Stimulated activated CD4-positive, alpha-beta T cell treated with anti-CD3 and anti-CD28 coated beads, Interleukin-15, amount 100 ng/mL, for 48 hours (primary cell): ENCODE data around the gene CPED1.

ENCODE experiments used
- DNase-seq, 2 donors: peaks; one replicate each; pipeline ENCODE4 v3.0.0-alpha.2; 2020; ENCODE audit warnings: low read depth in 2 of 2

CPED1 gene

DNA sequence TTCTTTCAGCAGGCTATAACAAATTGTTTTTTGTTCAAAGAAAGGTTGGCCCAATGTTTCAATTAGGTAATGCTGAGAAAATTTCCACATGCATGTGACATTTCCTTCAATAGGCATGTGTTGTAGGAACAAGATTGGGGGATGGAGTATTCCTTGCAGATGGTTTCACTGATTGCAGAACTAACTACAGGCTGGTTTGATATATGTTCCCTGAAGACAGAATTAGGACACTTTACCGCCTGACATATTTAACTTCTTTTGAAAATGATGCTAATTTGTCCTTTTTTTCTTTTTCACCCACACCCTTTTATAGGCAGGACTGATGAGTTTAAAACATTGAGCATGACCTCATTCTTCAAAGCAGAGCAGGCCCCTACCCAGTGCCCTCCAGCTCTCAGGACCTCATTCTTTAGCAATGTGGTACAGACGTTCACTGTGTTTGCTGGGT lies 163.3 kb downstream of the CPED1 start:
- no peak for DNase-seq

DNA sequence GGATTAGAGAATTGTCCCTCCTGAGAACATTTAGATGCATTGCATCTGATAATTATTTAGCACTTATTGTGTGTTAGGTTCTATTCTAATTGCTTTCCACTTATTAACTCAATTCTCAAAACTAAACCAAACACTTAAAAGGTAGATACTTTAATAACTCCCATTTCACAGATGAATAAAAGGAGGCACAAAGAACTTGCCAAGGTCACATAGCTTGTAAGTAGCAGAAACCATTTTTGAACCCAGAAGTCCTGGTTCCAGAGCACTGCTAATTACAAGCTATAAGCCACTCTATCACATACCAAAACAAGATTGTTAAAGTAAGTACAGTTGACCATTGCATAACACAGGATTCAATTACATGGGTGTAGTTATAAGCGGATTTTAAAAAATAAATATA lies 164.9 kb downstream of the CPED1 start:
- DNase-seq, result no peak

DNA sequence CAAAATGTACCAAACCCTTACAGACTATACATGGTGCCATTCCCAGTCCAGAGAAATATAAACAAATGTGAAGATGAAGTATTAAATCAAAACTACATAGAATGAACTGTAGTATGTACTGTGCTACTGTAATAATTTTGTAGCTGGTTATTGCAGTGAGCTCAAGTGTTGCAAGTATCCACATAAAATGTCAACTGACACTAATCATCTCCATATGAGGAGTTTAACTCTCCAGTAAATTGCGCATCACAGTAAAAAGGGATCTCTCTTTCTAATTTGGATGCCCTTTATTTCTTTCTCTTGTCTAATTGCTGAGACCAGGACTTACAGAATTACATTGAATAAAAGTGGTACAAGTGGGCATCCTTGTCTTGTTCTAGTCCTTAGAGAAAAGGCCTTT lies 165.5 kb downstream of the CPED1 start:
- DNase-seq, result no peak

DNA sequence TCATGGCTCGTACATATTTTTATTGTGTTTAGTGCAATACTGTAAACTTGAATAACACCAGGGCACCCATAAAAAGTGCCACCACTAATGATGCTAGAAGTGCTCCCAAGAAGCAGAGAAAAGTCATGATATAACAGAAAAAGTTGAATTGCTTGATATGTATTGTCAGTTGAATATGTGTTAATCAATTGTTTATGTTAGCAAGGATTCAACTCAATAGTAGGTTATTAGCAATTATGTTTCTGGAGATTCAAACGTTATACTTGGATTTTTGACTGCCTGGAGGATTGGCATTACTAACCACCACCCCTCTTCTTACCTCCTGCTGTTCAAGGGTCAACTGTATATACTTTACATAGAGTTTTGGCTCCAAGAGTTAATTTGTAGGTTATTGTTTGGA lies 168.3 kb downstream of the CPED1 start:
- DNase-seq, result no peak

DNA sequence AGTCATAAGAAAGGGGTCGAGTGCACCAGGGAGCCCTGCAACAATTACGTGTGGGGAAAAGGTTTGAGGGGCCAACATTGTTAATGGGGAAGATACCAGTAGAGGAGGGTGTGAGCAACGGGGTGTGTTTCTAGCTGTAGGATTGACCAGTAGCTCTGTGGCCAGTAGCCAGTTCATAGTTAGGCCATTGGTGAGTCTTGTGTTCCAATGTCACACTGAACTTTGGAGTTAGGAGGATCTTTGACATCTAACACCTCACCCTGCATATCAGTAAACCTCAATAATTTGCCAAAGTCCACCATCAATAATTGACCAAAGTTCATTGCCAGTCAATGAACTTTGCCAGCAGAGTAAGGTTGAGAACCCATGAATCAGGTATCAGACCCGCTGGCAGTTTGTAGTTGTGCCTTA lies 168.8 kb downstream of the CPED1 start:
- DNase-seq, result no peak

DNA sequence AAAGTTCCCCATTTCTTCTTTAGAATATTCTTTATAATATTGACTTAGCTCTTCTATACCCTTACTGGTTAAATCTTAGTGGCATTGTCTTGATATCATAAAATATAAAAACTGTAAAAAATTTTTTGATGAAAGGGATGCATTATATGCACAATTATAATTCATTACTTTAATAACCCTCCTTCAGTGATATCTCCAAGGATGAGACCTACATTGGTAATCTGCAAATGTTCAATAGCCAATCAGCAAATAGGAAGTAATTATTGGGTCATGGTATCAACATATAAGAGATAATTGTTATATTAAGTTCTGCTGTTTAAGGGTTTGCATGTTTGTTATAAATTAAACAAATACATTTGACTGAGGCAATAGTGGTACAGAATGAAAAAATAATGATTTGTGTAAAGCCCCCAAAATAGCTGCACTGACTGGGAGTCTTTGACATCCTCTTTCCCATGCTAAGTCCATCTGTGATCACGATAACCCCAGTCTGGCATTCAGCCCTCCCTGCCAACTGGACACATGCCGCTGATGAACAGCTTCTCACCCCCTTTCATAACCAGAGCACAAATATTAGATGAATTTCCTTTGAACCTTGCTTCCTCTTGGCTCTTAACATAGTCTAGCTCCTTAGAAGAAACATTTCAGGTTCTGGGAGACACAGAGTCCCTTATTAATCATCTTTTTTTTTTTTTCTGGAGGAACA lies 169.5 kb downstream of the CPED1 start:
- DNase-seq, result no peak

DNA sequence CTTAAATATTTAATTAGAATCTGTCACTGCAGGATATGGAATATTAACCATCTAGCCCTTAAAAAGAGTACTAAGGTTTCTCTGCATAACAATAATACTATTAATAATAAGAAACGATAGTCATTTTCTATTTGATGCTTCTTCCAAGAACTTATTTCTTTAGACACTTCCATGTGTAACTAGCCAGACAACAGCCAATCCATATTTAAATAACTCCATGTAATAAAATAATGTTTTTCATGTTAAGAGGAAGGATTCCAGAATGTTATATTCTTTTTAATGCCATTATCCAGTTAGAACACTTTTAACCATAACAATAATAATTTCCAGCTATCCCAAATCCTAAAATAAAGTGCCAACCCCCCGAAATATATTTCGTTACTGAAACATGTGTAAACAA lies 170.2 kb downstream of the CPED1 start:
- no peak for DNase-seq

DNA sequence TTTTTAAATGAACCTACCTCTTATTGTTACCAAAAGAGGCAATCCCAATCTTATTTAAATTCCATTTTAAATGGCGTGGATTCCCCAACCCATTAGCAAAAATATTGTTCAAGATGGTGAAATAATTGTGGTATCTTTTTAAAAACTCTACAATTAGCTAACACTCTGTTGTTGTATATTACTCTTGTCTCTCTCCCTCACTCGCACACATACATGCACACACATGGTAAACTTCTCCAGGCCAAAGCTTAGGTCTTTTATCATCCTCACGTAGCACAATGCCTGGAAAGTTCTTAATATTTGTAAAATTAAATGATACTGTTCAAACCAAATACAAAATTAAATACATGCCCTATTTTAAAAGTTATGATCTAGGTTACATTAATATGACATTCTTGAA lies 171.0 kb downstream of the CPED1 start:
- no peak for DNase-seq

DNA sequence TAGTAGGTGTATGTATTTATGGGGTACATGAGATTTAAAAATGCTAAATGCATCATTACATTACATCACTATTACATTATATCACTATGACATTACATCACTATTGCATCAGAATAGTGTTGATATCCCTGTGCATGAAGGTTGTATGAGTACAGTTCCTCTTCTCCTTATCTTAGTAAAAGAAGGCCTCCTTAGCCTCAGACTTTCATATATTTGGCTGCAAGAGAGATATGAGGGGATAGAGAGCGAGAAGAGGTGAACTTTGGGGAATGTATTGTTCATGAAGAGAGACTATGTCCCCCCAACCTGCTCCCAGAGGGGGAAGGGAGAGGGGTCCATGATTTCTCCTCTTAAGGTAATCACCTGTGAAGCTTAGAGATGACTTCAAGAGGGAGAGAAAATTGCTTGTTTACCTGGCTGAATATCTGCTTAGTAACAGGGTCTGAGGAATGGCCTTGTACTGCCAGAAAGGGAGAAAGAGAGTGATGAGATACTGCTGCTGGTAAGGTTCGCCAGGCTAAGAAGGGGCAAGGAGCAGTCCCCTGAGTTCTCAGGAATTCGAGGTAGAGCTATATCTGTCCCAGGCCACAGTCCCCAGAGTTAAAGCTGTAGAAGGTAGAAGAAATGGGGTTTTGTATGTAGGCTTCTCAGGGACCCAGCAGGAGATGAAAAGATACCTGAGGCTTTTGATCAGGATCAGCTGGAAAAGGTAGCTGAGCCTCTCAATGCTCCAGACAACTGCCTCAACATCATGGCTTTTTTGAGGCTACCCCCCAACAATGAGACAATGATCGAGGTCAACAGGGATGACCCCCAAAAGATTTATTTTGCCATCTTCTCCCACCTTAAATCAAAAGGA lies 171.9 kb downstream of the CPED1 start:
- no peak for DNase-seq

DNA sequence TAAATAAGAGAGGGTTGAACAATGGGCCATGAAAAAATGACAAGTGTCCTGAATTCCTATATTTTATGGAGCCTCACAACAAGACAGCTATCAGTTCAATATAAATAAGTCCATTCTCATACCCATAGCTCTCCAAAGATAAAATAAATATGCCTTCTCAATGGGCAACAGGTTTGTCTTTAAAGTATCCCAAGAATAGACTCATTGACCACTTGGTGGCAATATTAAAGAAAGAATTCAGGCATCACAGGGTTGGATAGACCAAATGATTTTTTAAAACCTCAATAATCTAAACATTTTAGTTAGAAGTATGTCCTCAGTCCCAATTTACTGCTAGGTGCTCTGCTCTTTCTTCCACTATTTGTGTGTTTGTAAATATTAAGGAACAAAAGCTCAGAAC lies 175.2 kb downstream of the CPED1 start:
- DNase-seq, result no peak

DNA sequence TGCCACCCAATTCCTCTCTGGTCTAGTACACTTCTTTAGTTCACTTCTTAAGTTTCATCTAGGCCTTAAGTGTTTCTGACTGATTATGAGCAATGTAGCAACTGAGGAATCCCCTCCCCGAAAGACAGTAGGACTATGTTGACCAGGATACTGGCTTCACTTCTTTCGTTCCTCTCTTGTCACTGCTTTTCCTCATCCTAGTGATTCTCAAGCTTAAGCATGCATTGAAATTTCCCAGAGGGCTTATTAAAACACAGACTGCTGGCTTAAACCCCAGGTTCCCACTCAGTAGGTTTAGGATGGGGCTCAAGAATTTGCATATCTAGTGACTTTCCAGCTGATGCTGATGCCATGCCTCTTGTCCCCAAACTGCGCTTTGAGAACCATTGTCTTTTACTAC lies 175.7 kb downstream of the CPED1 start:
- no peak for DNase-seq

DNA sequence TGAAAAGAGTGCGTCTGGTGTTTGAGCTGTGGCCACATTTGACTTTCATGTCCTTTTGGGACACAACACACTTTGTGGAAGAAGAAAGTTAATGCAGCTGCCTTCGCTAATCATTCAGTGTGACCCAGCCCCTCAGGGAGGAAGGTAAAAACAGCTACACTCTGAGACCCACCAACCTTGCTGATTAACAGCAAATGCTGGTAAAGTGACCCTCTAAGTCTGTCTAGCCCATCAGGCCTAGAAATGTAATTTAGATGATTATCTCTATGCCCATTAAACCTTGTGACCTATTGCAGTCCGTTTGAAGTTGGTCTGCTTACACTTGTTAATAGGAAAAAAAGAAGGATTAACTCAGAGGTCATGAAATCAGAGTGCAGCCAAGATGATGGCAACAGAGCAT lies 178.4 kb downstream of the CPED1 start:
- no peak for DNase-seq

DNA sequence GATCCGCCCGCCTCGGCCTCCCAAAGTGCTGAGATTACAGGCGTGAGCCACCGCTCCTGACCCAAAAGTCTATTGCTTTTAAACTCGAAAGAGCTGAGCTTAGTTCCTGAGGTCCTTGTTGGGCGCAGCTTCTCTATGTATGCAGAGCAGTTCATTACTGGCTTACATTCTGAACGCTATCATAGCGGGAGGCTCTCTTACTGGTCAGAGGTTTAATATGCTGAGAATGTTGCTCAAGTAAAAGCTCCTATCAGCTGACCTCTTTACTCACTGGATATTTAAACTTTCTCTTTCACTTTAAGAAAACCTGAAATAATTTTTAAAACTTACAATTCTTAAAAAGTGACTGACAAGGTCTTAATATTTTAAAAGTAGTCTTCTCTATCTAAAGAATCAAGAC lies 179.5 kb downstream of the CPED1 start:
- no peak for DNase-seq

DNA sequence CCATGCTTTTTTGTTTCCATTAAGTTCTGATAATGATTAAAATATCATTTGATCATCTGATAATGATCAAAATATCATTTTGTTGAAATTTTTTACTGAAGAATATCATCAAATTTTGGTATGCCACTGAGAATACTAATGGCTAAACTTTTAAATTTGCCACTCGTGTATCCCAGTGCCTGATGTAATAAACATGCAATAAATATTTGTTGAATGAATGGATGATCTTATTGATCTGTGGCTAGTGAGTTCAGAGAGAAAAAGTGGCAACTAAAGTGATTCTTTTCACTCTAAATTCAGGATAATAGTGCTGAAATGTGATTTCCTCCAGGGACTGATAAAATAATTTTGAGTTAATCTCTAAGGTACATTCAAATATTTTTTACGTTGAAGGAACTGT lies 181.0 kb downstream of the CPED1 start:
- DNase-seq, result no peak

DNA sequence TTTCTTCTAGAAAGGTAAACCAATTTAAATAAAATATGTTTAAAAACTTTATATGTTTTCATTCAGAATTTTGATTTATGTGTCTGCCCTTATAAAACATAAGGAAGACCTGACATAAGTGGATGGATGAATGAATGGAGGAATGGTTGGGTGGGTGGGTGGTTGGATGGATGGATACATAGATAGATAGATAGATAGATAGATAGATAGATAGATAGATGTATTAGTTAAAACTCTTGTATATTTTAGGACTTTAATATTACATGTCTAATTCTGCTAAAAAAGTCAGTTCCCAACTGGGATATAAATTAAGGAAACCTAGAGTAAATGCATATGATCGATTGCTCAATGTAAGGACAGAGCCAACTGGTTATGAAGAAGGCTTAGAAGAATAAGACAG lies 184.0 kb downstream of the CPED1 start:
- no peak for DNase-seq

DNA sequence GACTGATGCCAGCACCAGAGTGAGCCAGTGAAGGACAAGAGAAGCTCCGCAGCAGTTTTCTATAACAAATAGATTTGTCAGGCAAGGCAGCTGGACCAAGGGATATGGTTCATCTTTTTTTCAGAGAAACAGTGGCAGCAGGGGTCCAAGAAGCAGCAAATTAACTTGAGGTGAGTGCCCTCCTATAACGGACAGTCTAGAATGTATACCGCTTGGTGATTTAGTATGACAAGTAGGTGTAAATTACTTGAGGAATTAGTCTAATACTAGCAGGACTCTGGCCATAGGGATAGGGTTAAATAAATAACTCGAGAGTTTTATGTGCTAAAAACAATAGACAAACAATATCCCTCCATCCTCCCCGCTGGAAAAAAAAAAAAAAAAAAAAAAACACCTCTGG lies 187.3 kb downstream of the CPED1 start:
- DNase-seq, result no peak

DNA sequence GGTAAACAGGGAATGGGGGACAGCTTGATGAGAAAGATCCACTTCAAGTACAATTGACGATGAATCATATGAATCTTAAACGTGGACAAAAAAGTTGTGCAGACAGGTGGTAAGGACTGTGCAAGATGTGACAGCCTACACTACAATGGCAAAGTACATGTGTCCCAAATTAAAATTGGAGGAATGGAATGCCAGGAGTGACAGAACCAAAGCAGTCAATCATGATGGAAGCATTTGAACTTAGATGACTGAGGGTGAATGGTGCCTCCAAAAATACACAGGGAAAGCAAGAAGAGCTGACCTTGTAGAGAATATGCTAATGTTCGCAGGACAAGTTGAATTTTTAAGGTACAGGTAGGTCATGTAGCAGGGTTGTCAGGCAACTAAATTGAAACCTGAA lies 189.9 kb downstream of the CPED1 start:
- DNase-seq, result no peak

DNA sequence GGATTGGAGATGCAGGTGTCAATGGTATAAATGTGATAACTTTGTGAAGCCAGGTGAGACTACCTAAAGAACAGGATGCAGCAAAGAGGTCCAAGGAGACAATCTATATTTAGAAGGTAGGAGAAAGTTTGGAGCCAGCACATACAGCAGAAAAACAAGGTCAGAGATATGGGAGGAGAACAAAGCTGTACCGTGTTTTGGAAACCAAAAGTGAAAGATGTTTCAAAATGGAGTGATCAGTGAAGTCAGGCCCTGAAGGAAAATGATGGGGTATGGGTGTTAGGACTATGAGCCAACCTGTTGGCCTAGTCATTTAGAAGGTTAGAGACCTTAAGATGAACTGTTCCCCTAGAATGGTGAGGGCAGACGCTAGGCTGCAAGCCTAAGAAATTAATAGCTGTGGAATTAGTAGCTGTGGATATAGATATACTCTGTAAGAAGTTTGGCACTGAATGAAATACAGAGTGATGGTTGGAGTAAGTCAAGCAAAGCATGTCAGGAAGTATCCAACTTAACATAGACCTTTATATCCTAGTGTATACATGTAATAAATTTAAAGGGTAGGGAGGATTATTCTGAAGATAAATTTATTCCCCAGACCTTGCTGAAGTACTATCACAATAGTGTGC lies 190.5 kb downstream of the CPED1 start:
- no peak for DNase-seq

DNA sequence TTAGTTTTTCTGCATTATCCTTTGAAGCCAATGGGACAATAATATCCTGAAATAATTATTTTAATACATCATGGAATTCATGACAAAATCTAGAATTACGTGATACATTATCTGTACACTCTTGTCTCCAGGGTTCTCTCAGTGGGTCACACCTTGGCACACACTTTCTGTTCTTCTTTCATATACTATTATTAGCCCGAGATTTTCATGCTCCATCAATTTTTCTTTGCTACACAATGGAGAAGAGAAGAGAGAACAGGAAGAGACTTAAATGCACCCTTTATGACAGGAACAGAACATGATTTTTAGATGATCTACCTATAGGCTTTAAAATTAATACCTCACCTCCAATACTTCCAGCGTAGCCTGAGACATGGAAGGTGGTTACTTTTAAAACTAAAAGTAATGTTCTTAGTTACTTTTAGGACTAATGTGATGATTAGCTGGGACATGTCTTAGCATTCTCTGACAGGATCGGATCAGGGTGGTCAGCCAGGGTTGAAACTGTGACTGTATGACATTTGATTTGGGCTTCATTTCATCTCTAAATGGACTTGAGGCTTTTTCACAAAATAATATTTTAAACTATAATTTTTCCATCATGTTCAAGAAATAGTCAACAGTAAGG lies 192.0 kb downstream of the CPED1 start:
- no peak for DNase-seq

DNA sequence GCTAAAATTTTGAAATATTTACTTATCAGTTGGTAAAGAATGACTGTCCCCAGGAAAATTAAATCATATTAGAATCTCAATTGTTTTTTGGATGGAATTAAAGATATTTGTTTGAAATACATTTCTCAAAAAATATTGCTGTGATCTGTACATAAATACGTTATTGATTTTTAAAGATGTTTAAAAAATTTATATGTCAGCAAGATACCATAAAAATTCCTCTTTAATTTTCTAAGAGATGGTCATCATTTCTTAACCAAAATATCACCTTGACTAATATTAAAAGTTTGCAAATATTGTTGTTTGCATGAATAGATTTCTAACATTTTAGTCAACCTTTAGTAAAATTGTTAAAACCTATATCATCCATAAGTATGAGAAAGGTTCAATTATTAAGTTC lies 192.8 kb downstream of the CPED1 start:
- DNase-seq, result no peak

DNA sequence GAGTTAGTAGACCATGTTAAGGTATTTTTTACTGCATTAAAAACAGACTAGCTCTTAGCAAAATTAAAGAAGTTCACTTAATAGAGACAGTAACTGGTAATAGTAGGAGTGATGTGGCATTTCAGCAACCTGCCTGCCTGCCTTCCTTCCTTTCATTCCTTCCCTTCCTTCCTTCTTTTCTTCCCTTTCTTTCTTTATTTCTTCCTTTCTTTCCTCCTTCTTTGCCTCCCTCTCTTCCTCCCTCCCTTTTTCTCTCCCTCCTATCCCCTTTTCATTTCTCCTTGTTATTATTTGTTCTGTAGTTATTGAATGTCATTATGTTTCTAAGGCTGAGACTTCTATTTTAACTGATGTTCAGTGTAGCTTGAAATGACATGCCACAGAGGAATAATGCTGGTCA lies 193.8 kb downstream of the CPED1 start:
- DNase-seq, result no peak

DNA sequence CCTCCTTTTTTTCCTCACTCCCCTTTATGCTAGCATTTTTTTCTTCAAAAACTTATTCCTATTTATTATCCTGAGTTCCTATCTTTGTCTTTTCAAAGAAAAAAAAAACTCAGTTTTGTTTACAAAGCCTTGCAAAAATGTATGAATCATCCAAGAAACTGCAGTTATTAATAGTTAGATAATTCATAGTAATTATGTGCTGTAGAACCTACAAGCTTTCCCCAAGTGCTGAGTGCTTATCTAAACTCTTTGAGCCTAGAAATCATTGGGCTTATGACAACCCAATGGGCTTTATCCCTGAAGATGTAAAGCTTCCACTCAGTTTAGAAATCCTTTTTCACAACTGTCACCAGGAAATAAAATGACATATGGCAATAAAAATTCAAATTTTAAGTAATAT lies 194.4 kb downstream of the CPED1 start:
- no peak for DNase-seq
